HG02852 (cell line): ENCODE data around the gene LGALS7B.

ENCODE experiments used
- ATAC-seq: cut with Tn5 transposase; IDR thresholded peaks from one replicate; pipeline ENCODE4 v1.9.1; 2021; ENCODE audit warnings: mild to moderate bottlenecking, moderate library complexity; ENCODE audit not compliant: unreplicated experiment

The LGALS7B gene

GRCh38 chr19:38839816-38840582 is 51.0 kb downstream of the LGALS7B start:
- ATAC-seq: no peak

DNA sequence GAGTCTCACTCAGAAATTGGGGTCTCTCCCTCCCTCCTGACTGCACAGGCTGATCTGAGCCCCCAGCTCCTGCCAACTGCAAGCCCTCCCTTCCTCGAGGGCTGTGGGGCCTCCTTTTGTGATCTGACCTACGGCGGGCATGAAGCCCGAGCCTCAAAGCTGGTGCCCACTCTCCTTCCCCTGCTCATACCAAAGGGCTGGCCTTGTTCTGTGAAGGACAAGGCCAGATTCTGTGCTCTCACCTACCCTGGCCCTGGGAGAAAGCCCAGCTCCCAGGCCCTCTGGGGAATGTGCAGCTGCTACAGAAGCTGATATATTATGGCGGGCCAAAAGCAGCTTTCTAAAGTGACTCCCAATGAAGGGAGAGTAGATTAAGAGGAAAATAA is 51.6 kb downstream of the LGALS7B start:
- ATAC-seq: no peak
